ENCODE results near the gene TEX51. TPM values are rescaled to one million over a fixed set of nuclear protein-coding genes. Genes with fewer than 3 reads are reported as not detected.
A peak's percentile ranks its signal among the peaks of the same experiment; 100 is the strongest.

Gene TEX51
- total RNA-seq, 2 experiments from 2014 or later, result not detected

DNA sequence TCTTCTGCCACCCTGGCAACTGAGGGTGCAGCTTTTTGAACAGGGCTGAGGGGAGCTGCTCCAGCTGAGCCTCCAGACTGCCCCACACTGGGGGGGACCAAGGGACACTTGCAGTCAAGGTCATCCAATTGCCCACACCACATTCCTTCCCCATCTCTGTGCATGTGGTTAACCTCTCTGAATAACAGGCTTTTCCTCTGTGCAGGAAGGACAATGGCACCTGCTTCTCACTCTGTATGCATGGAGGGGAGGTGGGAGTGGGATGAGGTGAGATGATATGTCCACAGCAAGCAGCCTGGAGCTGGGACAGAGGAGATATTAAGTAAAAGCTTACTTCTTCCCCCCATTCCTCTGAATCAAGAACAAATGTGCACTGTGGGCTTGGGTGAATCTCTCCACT lies 39.1 kb upstream of the TEX51 start:
- Mint-ChIP-seq H3K36me3 (ENCODE audit: low read depth) (no peaks in the 10 kb centered on the region), H3K27ac (no peak overlapping the region), H3K27me3 (ENCODE audit: low read depth) (peaks cover 7% of the 10 kb centered on the region), H3K4me1 (ENCODE audit: low read depth) (no peaks in the 10 kb centered on the region), H3K4me3 (no peak overlapping the region), H3K9me3 (ENCODE audit: insufficient read depth) (no peaks in the 10 kb centered on the region)
- ChIA-PET CTCF (no interaction called here), POLR2A (no interaction called here)
- DNase-seq (no peak), ATAC-seq (no peak)

DNA sequence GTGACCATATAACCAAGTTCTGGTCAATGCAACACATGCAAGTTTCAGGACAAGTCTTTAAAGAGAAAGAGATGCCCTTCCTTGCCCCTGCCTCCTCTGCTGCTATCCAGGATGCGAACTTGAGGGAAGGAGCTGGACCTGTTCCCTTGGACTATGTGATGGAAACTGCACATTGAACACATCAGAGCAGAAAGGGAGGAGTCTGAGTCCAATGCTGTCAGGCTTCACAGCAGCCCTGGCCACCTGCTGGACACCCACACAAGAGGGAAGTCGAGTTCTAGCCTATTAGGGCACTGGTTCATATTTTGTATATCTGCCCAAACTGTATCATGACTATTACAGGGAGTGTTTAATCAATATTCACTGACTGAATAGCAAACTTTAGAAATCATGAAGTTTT lies 38.3 kb upstream of the TEX51 start:
- ChIA-PET POLR2A (no interaction called here), CTCF (no interaction called here)
- no peak overlapping the region for H3K4me3 Mint-ChIP-seq
- DNase-seq, result peak; percentile 8
- H3K27ac Mint-ChIP-seq, result no peak overlapping the region
- no peaks in the 10 kb centered on the region for H3K9me3 Mint-ChIP-seq (ENCODE audit: insufficient read depth)
- ATAC-seq, result no peak
- H3K27me3 Mint-ChIP-seq (ENCODE audit: low read depth), result peaks cover 7% of the 10 kb centered on the region
- H3K4me1 Mint-ChIP-seq (ENCODE audit: low read depth), result no peaks in the 10 kb centered on the region
- H3K36me3 Mint-ChIP-seq (ENCODE audit: low read depth), result no peaks in the 10 kb centered on the region

- H3K27ac Mint-ChIP-seq, result no peak overlapping the region
- ChIA-PET POLR2A (no interaction called here), CTCF (no interaction called here)
- peaks cover 7% of the 10 kb centered on the region for H3K27me3 Mint-ChIP-seq (ENCODE audit: low read depth)
- no peaks in the 10 kb centered on the region for H3K36me3 Mint-ChIP-seq (ENCODE audit: low read depth)
- no peaks in the 10 kb centered on the region for H3K4me1 Mint-ChIP-seq (ENCODE audit: low read depth)
- DNase-seq (no peak), ATAC-seq (no peak)
- H3K9me3 Mint-ChIP-seq (ENCODE audit: insufficient read depth), result no peaks in the 10 kb centered on the region
- H3K4me3 Mint-ChIP-seq, result no peak overlapping the region
These were observed 36.0 kb upstream of the TEX51 start for GRCh38 chr2:126862730-126863129.

- H3K36me3 Mint-ChIP-seq (ENCODE audit: low read depth), result no peaks in the 10 kb centered on the region
These were observed 35.2 kb upstream of the TEX51 start for GRCh38 chr2:126863336-126864015.

GRCh38 chr2:126864861-126865260 lies 33.8 kb upstream of the TEX51 start:
- ATAC-seq, result no peak
- Mint-ChIP-seq H3K4me1 (ENCODE audit: low read depth) (no peaks in the 10 kb centered on the region), H3K4me3 (no peak overlapping the region), H3K27me3 (ENCODE audit: low read depth) (peaks cover 7% of the 10 kb centered on the region), H3K36me3 (ENCODE audit: low read depth) (no peaks in the 10 kb centered on the region), H3K9me3 (ENCODE audit: insufficient read depth) (no peaks in the 10 kb centered on the region), H3K27ac (no peak overlapping the region)
- peak; percentile 7 for DNase-seq
- POLR2A ChIA-PET, result no interaction called here
- CTCF ChIA-PET, result interaction anchor here (1.3 kb wide), 1 partner anchor 14 kb away, joined by 4 read pairs; no protein-coding TSS in a partner anchor

More at GRCh38 chr2:126863336-126864015, 35.2 kb upstream of the TEX51 start:
- peaks cover 7% of the 10 kb centered on the region for H3K27me3 Mint-ChIP-seq (ENCODE audit: low read depth)
- no peak overlapping the region for H3K27ac Mint-ChIP-seq
- ChIA-PET POLR2A (no interaction called here), CTCF (no interaction called here)
- no peak overlapping the region for H3K4me3 Mint-ChIP-seq
- no peaks in the 10 kb centered on the region for H3K9me3 Mint-ChIP-seq (ENCODE audit: insufficient read depth)
- no peak for ATAC-seq
- DNase-seq, result peak; percentile 6
- no peaks in the 10 kb centered on the region for H3K4me1 Mint-ChIP-seq (ENCODE audit: low read depth)

DNA sequence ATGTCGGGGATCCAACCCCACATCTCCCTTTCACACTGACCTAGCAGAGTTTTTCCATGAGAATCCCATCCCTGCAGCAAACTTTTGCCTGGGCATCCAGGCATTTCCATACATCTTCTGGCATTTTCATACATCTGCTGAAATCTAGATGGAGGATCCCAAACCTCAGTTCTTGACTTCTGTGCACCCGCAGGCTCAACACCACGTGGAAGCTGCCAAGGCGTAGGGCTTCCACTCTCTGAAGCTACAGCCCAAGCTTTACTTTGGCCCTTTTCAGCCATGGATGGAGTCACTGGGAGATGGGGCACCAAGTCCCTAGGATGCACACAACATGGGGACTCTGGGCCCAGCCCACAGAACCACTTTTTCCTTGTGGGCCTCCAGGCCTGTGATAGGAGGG lies 32.2 kb upstream of the TEX51 start:
- CTCF ChIA-PET, result no interaction called here
- DNase-seq (peak; percentile 4), ATAC-seq (no peak)
- Mint-ChIP-seq H3K4me3 (no peak overlapping the region), H3K27me3 (ENCODE audit: low read depth) (peaks cover 7% of the 10 kb centered on the region), H3K9me3 (ENCODE audit: insufficient read depth) (no peaks in the 10 kb centered on the region), H3K4me1 (ENCODE audit: low read depth) (no peaks in the 10 kb centered on the region), H3K36me3 (ENCODE audit: low read depth) (no peaks in the 10 kb centered on the region), H3K27ac (no peak overlapping the region)
- POLR2A ChIA-PET, result no interaction called here

- no peak for ATAC-seq
- H3K27me3 Mint-ChIP-seq (ENCODE audit: low read depth), result no peaks in the 10 kb centered on the region
- POLR2A ChIA-PET, result no interaction called here
These were observed 23.7 kb upstream of the TEX51 start for GRCh38 chr2:126874961-126875360.

DNA sequence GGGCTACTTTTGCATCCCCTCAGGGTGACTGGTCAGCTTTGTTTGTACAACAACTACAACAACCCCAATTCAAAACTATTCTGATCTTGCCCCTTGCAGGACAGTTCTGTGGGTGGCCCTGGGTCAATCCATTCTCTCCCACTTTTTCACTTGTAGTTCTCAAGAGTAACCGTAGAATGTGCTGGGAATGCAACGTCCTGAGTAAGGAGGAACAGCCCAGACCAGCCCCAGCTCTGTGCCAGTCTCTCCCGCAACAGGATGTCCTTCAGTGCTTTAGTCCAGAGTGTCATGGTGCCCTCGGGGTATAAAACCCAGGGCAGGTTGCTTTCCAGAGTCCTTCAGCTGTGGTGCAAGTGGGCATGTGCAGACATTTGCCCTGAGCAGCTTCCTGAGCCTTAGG lies 22.1 kb upstream of the TEX51 start:
- no peak overlapping the region for H3K4me3 Mint-ChIP-seq
- peaks cover 16% of the 10 kb centered on the region for H3K9me3 Mint-ChIP-seq (ENCODE audit: insufficient read depth)
- no peak overlapping the region for H3K27ac Mint-ChIP-seq
- ChIA-PET CTCF (no interaction called here), POLR2A (no interaction called here)
- DNase-seq (no peak), ATAC-seq (no peak)
- H3K36me3 Mint-ChIP-seq (ENCODE audit: low read depth), result no peaks in the 10 kb centered on the region
- H3K4me1 Mint-ChIP-seq (ENCODE audit: low read depth), result no peaks in the 10 kb centered on the region
- H3K27me3 Mint-ChIP-seq (ENCODE audit: low read depth), result no peaks in the 10 kb centered on the region

More at GRCh38 chr2:126874961-126875360, 23.7 kb upstream of the TEX51 start:
- Mint-ChIP-seq H3K36me3 (ENCODE audit: low read depth) (no peaks in the 10 kb centered on the region), H3K4me1 (ENCODE audit: low read depth) (no peaks in the 10 kb centered on the region), H3K9me3 (ENCODE audit: insufficient read depth) (peaks cover 16% of the 10 kb centered on the region), H3K27ac (no peak overlapping the region), H3K4me3 (no peak overlapping the region)
- DNase-seq, result no peak
- CTCF ChIA-PET, result no interaction called here

DNA sequence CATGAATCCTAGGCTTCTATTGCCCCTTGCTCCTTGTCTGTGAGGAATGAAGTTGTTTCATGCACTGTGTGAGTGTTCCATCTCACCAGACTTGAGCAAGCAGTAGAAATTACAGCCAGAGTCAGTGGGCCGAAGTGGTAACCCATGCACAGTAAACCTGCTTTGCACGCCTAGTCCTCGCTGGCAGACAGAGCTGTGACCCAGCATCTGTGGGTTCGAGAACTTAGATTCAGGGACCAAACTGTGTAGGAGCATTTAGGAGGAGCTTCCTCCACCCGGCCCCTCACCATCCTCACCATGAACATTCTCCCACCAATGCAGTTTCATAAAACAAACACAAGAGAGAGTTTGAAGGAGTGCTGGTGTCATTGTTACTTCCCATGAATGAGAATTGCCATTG lies 21.6 kb upstream of the TEX51 start:
- ATAC-seq, result no peak
- ChIA-PET CTCF (no interaction called here), POLR2A (no interaction called here)
- H3K27me3 Mint-ChIP-seq (ENCODE audit: low read depth), result no peaks in the 10 kb centered on the region
- H3K36me3 Mint-ChIP-seq (ENCODE audit: low read depth), result no peaks in the 10 kb centered on the region
- no peak overlapping the region for H3K4me3 Mint-ChIP-seq
- H3K4me1 Mint-ChIP-seq (ENCODE audit: low read depth), result no peaks in the 10 kb centered on the region
- no peak overlapping the region for H3K27ac Mint-ChIP-seq
- peaks cover 16% of the 10 kb centered on the region for H3K9me3 Mint-ChIP-seq (ENCODE audit: insufficient read depth)
- no peak for DNase-seq

GRCh38 chr2:126877861-126878565 lies 20.7 kb upstream of the TEX51 start:
- Mint-ChIP-seq H3K36me3 (ENCODE audit: low read depth) (no peaks in the 10 kb centered on the region), H3K27me3 (ENCODE audit: low read depth) (no peaks in the 10 kb centered on the region), H3K27ac (no peak overlapping the region), H3K4me1 (ENCODE audit: low read depth) (no peaks in the 10 kb centered on the region), H3K9me3 (ENCODE audit: insufficient read depth) (peaks cover 16% of the 10 kb centered on the region), H3K4me3 (no peak overlapping the region)
- DNase-seq (no peak), ATAC-seq (no peak)
- ChIA-PET POLR2A (no interaction called here), CTCF (interaction anchor here (1.1 kb wide), 1 partner anchor 13 kb away, joined by 4 read pairs; no protein-coding TSS in a partner anchor)

DNA sequence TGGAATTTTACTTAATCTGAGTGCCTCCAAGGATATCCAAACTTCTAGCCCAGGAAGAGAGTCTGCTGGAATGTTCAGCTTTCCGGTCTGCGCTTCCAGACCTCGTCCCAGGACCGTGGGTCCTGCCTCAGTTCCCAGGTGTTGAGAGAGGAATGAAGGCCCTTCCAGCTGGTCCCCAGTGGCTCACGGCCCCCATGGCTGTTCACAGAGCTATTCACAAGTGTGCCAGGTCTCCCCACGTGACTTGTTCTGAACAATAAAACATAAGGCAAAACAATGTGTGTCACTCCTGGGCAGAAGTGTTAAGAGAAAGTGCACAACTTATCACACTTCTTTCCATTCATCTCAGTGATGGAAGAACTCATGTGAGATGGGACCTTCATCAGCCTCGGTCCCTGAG lies 20.1 kb upstream of the TEX51 start:
- Mint-ChIP-seq H3K4me3 (no peak overlapping the region), H3K9me3 (ENCODE audit: insufficient read depth) (peaks cover 16% of the 10 kb centered on the region), H3K27ac (no peak overlapping the region), H3K36me3 (ENCODE audit: low read depth) (no peaks in the 10 kb centered on the region), H3K4me1 (ENCODE audit: low read depth) (no peaks in the 10 kb centered on the region), H3K27me3 (ENCODE audit: low read depth) (no peaks in the 10 kb centered on the region)
- no peak for DNase-seq
- POLR2A ChIA-PET, result no interaction called here
- CTCF ChIA-PET, result interaction anchor here (1.1 kb wide), 1 partner anchor 14 kb away, joined by 4 read pairs; no protein-coding TSS in a partner anchor
- no peak for ATAC-seq

DNA sequence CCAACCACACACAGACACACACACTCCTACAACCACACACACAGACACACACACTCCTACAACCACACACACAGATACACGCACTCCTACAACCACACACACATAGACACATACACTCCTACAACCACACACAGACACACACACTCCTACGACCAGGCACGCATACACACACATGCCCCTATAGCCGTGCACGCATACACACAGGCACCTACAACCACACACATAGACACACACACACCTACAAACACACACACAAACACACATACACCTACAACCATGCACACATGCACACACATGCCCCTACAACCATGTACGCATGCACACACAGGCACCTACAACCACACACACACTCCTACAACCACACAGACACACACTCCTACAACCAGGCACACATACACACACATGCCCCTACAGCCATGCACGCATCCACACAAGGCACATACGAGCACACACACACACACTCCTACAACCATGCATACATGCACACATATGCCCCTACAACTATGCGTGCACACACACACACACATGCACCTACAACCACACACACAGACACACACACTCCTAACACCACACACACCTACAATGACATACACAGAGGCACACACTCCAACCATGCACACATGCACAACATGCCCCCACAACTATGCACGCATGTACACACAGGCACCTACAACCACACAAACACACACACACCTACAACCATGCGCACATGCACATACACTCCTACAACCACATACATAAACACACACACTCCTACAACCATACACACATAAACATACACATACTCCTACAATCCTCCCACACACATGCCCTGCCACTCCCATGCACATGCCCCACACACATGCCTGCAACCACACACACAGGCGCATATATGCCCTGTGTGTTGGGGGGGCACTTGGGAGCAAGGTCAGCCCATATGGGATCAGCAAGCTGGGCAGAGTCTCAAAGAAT lies 19.1 kb upstream of the TEX51 start:
- DNase-seq, result no peak
- CTCF ChIA-PET, result no interaction called here

More for the DNA sequence above, 19.1 kb upstream of the TEX51 start:
- no peaks in the 10 kb centered on the region for H3K27me3 Mint-ChIP-seq (ENCODE audit: low read depth)
- H3K27ac Mint-ChIP-seq, result no peak overlapping the region
- H3K4me3 Mint-ChIP-seq, result no peak overlapping the region
- no peaks in the 10 kb centered on the region for H3K4me1 Mint-ChIP-seq (ENCODE audit: low read depth)
- POLR2A ChIA-PET, result no interaction called here
- no peaks in the 10 kb centered on the region for H3K36me3 Mint-ChIP-seq (ENCODE audit: low read depth)
- H3K9me3 Mint-ChIP-seq (ENCODE audit: insufficient read depth), result peaks cover 13% of the 10 kb centered on the region
- no peak for ATAC-seq

Measured in activated CD8-positive, alpha-beta T cell treated with anti-CD3 and anti-CD28 coated beads, Interleukin-2, amount 10 ng/mL, durations not matched to agents 7 days and 5 days (primary cell).